ENCODE results near the gene BSN. TPM values are rescaled to one million over a fixed set of nuclear protein-coding genes. Genes with fewer than 3 reads are reported as not detected.

BSN gene
- total and polyA plus RNA-seq, 2 donors (not counting 3 experiments of a cell fraction or from before 2014, with no cell fraction given) = 0.04 to 0.27 TPM

DNA sequence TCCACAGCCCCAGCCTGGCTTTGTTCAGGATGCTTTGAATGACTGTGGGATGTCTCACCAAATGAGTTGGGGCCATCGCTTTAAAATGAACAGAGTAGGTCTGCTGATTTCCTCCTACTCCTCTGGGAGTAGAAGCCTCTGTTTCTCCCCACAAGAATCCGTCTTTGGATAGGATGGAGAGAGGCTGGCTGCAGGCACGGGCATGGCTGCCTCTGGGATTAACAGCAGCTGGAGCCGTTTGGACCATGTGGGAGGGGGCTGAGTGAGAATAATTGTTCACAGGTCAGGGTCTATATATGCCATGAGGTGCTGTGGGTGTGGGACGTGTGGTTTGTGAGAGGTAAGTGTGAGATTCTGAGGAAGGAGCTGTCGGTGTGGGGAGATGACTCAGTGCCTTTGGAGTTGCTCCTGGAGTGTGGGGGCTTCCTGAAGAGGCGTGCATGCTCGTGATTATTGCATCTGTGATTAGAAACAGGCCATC lies 71.9 kb downstream of the BSN start:
- Histone ChIP-seq H3K9ac (replicated peaks; ENCODE audit: extremely low read depth, insufficient read depth, low read length) (no peak overlapping the region), H3K79me2 (ENCODE audit: control insufficient read depth, insufficient read depth, low read length) (no peaks in the 10 kb centered on the region), H4K20me1 (replicated peaks; ENCODE audit: control insufficient read depth, extremely low read depth, insufficient read depth, low read length) (no peaks in the 10 kb centered on the region), H3K9me3 (replicated peaks; ENCODE audit: control insufficient read depth, insufficient read depth, low read length) (no peaks in the 10 kb centered on the region), H3K4me3 (replicated peaks in 1 of 3; ENCODE audit: insufficient read depth in 1 of 3, low read depth in 1 of 3, low read length in 3 of 3) (no peak overlapping the region), H3K36me3 (ENCODE audit: control insufficient read depth in 2 of 2, extremely low read depth in 1 of 2, insufficient read depth in 2 of 2, low read length in 2 of 2) (no peaks in the 10 kb centered on the region), H3K4me2 (ENCODE audit: insufficient read depth, low read length) (no peak overlapping the region), H3K9me1 (replicated peaks; ENCODE audit: control insufficient read depth, extremely low read depth, insufficient read depth, low read length) (no peaks in the 10 kb centered on the region), H3K4me1 (ENCODE audit: control insufficient read depth, extremely low read depth, insufficient read depth, low read length) (no peaks in the 10 kb centered on the region), H2AFZ (ENCODE audit: low read depth, low read length) (no peak overlapping the region), H3K27me3 (ENCODE audit: control insufficient read depth in 2 of 2, insufficient read depth in 2 of 2, low read length in 2 of 2) (peaks cover 4 to 8% of the 10 kb centered on the region in 2 experiments), H3K27ac (ENCODE audit: insufficient read depth, low read depth, low read length) (no peak overlapping the region)
- TF ChIP-seq FOS (IDR thresholded peaks at IDR 0.05; ENCODE audit: borderline replicate concordance, insufficient read depth, low read length) (no peak), EZH2 (IDR thresholded peaks at IDR 0.05; ENCODE audit: borderline replicate concordance, low read depth, low read length, severe bottlenecking) (no peak), POLR2AphosphoS5 (IDR thresholded peaks at IDR 0.05; ENCODE audit: insufficient read depth, low read depth, low read length) (no peak), JUN (IDR thresholded peaks at IDR 0.05; ENCODE audit: borderline replicate concordance, insufficient read depth, insufficient read length, low read depth) (no peak), GATA2 (IDR thresholded peaks at IDR 0.05; ENCODE audit: insufficient read depth, insufficient read length, low read depth, low read length) (no peak), MYC (IDR thresholded peaks at IDR 0.05; ENCODE audit: low read depth, low read length) (no peak), POLR2A (IDR thresholded peaks at IDR 0.05; ENCODE audit: low read depth, low read length) (no peak)
- TF ChIP-seq, protein P1, sequence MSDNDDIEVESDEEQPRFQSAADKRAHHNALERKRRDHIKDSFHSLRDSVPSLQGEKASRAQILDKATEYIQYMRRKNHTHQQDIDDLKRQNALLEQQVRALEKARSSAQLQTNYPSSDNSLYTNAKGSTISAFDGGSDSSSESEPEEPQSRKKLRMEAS (IDR thresholded peaks at IDR 0.05; ENCODE audit: insufficient read depth, insufficient read length) = no peak
- TF ChIP-seq, protein P2, sequence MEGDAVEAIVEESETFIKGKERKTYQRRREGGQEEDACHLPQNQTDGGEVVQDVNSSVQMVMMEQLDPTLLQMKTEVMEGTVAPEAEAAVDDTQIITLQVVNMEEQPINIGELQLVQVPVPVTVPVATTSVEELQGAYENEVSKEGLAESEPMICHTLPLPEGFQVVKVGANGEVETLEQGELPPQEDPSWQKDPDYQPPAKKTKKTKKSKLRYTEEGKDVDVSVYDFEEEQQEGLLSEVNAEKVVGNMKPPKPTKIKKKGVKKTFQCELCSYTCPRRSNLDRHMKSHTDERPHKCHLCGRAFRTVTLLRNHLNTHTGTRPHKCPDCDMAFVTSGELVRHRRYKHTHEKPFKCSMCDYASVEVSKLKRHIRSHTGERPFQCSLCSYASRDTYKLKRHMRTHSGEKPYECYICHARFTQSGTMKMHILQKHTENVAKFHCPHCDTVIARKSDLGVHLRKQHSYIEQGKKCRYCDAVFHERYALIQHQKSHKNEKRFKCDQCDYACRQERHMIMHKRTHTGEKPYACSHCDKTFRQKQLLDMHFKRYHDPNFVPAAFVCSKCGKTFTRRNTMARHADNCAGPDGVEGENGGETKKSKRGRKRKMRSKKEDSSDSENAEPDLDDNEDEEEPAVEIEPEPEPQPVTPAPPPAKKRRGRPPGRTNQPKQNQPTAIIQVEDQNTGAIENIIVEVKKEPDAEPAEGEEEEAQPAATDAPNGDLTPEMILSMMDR (IDR thresholded peaks at IDR 0.05; ENCODE audit: extremely low read depth in 1 of 2, insufficient read depth in 1 of 2, low read depth in 1 of 2, low read length in 2 of 2) = no peak
- no TSS peak for BruUV-seq (replicated peaks)
- POLR2A ChIA-PET = no interaction called here
- dilution Hi-C loops (cut with MboI; ENCODE audit: extremely low pct_ligation_motif_present, low sequenced_read_pairs) = no loop called here
- intact Hi-C loops (cut with micrococcal nuclease) = no loop called here
- CTCF ChIA-PET = no interaction called here
- DNase-seq (ENCODE audit: low read depth, low spot score) (no peak), FAIRE-seq (no peak)

Measured in endothelial cell of umbilical vein (primary cell).